A549 treated with RU486 at 1 μM for 4 hours (cell line): ENCODE data around the gene CPT1B. TPM values are rescaled to one million over a fixed set of nuclear protein-coding genes. Genes with fewer than 3 reads are reported as not detected.

Experiments
- total RNA-seq: library from RNA; stranded (reverse); fragments of 200-300 nt; extraction: Qiagen RNA extraction; gene quantifications from 5 replicates; pipeline ENCODE4 v1.2.3, GENCODE V29; 2022; ENCODE audit warnings: low read depth

Gene CPT1B
- total RNA-seq, result 7.5 to 14.2 TPM (median 13.8 TPM) in 5 replicates

DNA sequence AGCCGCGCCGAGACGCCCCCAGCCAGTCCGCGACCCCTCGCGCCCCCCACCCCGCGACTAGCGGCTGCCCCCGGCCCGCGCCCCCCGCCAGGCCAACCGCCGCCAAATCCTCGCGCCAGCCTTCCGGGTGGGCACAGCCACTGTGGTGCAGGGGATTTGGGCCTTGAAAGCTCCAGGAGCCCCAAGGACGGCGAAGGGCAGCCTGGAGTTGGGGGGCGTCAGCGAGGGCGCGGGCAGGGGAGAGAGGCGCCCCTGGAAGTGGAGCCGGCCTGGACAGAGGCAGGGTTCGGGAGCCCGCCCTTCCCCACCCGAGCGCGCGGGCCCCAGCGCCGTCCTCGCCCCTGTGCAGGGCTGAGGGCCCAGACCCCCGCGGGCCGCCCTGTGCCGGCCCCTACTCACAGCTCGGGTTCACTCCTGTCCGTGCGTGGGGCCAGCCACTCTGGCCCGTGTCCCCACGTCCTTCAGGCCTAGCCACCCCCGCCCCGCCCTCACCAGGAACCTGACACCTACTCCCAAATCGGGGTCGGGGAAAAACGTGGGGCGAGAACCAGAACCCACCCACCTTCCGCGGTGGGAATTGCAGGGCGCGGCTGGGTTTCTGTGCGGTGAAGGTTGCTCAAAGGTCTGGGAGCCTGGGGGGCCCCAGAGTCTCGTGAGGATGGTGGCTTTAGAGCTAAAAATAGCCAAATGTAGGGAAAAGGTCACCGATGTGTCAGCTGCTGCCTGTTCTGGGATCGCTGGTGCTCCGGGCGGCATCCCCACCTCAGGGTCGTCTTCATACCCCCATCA is at the start of gene CPT1B:
Gene CPT1B (minus strand): TSS at position 441 of the 789 bp plus-strand sequence. CDS start 512 bp downstream, outside the sequence.

DNA sequence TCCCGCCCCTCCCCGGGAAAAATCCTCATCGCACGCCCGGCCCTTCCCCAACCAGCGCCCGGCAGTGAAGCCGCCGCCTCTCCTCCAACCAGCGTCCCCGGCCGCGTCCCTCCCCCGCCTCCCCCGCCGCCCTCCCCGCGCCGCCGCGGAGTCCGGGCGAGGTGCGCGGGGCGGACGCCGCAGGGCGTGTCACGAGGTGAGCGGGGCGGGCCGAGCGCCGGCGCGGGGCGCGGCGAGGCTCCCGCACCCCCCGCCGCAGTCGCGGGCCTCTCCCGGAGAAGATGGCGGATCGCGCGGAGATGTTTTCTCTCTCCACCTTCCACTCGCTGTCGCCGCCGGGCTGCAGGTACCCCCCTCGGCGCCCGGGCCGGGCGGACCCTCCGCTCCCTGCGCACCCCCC is 22.3 kb upstream of the CPT1B start, which contains the start of gene MAPK8IP2:
Gene MAPK8IP2 (plus strand): TSS at position 256 of the 400 bp plus-strand sequence. CDS start 26 bp downstream, at position 282.

GRCh38 chr22:50582493-50583293 is 4.5 kb upstream of the CPT1B start, which contains the start of gene CHKB:
CHKB (minus strand) TSS chr22:50582849; CDS start chr22:50582781, 68 bp downstream.

GRCh38 chr22:50562523-50563412 is 15.5 kb downstream of the CPT1B start, which contains the start of gene SYCE3:
SYCE3 (minus strand) TSS chr22:50562919; CDS start chr22:50556405, 6,514 bp downstream.

DNA sequence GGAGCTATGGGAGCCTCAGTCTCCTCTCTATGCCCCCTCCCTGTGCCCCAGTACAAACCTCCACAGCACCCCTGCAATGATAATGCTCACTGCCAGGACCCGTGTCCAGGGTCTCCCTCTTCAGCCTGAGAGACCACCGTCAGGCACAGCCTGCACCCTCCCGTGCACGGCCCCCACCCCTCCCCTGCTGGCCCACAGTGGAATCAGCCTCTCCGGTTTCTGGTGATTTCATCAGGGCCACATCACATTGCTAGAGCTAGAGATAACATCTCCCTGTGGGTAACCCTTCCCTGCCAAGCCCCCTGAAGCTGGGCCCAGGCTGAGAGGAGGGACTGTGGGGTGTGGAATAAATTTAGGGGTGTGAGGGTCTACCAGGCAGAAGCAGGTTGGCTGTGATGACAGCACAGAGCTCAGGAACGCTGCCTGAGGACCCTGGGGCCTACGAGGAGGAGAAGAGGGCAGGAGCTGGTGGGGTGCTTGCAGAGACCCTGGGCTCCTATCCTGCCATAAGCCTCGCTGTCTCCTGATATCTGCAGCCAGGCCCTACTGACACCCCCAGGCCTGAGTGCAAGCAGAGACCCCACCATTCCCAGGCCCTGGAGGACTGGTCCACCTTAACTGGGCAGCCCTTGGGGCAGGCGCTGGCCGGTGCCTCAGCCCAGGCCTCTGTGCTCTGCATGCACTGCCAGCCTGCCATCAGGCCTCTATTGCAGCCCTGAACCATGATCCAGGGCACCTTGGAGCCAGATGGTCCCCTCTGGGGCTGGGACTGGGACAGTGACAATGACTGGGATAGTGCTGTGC is 32.5 kb downstream of the CPT1B start, which contains the start of gene KLHDC7B:
Gene KLHDC7B (plus strand): TSS at position 378 of the 804 bp plus-strand sequence. CDS start 345 bp downstream, at position 723.

DNA sequence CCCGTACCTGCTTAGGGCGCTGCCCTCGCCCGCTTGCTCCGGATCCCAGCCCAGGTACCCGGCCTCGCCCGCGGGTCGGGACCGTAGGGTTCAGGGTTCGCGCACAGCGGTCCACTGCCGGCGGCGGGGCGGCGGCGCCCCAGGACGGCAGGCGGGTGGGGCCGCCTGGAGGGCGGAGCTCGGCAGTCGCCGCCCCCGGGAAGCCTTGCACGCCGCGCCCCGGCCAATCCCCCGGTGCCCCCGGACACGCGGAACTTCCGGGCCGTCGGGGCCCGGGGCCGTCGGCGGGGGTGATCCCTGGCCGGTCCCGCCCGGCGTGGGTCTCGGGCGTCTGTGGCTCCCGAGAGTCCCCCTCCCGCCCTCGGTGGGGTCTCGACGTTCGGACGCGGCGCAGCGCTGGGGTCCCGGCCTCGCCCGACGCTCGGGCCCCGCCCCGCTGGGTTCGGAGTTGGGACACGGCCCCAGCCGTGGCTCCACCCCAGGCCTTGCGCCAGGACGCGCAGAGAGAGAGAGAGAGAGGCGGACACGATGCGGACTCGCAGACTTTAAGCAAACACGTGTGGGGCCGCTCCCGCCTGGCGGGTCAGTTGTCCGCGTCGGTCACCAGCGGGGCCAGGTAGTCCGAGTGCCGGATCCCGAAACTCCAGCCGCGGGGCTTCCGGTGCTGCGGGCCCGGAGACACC is 48.2 kb downstream of the CPT1B start, which contains the start of gene TYMP:
Gene TYMP (minus strand): TSS at position 116 of the 683 bp plus-strand sequence. CDS start 303 bp downstream, outside the sequence.

GRCh38 chr22:50525104-50525857 is 52.9 kb downstream of the CPT1B start, which contains the start of gene SCO2:
SCO2 (minus strand) TSS chr22:50525598; CDS start chr22:50524411, 1,187 bp downstream.

Other genes with a start within 250 kb of the CPT1B start
- 9.1 to 13.3 TPM (median 12.2 TPM) in 5 replicates for gene PPP6R2, start 235.1 kb downstream of the CPT1B start, total RNA-seq
- 16.2 to 27.1 TPM (median 24.2 TPM) in 5 replicates for gene SBF1, start 103.4 kb downstream of the CPT1B start, total RNA-seq
- 0.31 to 0.77 TPM (median 0.56 TPM) in 5 replicates for gene ADM2, start 96.9 kb downstream of the CPT1B start, total RNA-seq
- not detected in 5 replicates for gene MIOX, start 91.6 kb downstream of the CPT1B start, total RNA-seq
- gene LMF2, start 70.7 kb downstream of the CPT1B start, total RNA-seq, result 28.1 to 51.7 TPM (median 41.4 TPM) in 5 replicates
- 31.1 to 37.8 TPM (median 35.9 TPM) in 5 replicates for gene NCAPH2, start 70.2 kb downstream of the CPT1B start, total RNA-seq
- 4.4 to 8.2 TPM (median 6.7 TPM) in 5 replicates for gene SCO2, start 52.8 kb downstream of the CPT1B start, total RNA-seq
- 10.8 to 21.9 TPM (median 18.6 TPM) in 5 replicates for gene TYMP, start 48.4 kb downstream of the CPT1B start, total RNA-seq
- gene KLHDC7B, start 32.5 kb downstream of the CPT1B start, total RNA-seq, result 0.03 TPM in 2 of 5 replicates, not detected in the others
- 0.56 to 0.66 TPM (median 0.58 TPM) in 3 of 5 replicates, not detected in the others for gene SYCE3, start 15.5 kb downstream of the CPT1B start, total RNA-seq
- gene CHKB, start 4.4 kb upstream of the CPT1B start, total RNA-seq, result 14.3 to 23.0 TPM (median 18.5 TPM) in 5 replicates
- gene MAPK8IP2, start 22.4 kb upstream of the CPT1B start, total RNA-seq, result 2.2 to 4.2 TPM (median 3.8 TPM) in 5 replicates
- gene ARSA, start 49.7 kb upstream of the CPT1B start, total RNA-seq, result 15.6 to 27.5 TPM (median 19.6 TPM) in 5 replicates
- 3.0 to 6.1 TPM (median 4.6 TPM) in 5 replicates for gene SHANK3, start 94.4 kb upstream of the CPT1B start, total RNA-seq
- 0.25 TPM in 1 of 5 replicates, not detected in the others for gene ACR, start 159.8 kb upstream of the CPT1B start, total RNA-seq
- gene RABL2B, start 205.2 kb upstream of the CPT1B start, total RNA-seq, result 14.7 to 21.6 TPM (median 19.8 TPM) in 5 replicates